ENCODE results near the gene SEZ6. TPM values are rescaled to one million over a fixed set of nuclear protein-coding genes. Genes with fewer than 3 reads are reported as not detected.

SEZ6 gene
- total and polyA plus RNA-seq, 2 donors (not counting 1 experiment from before 2014, with no cell fraction given) = not detected

GRCh38 chr17:29010129-29010528 lies 4.3 kb upstream of the SEZ6 start:
- H3K27me3 ChIP-seq (replicated peaks in 1 of 4; ENCODE audit: control extremely low read depth in 1 of 4, control insufficient read depth in 3 of 4, insufficient read depth in 4 of 4, low read length in 3 of 4) = peaks cover 0 to 32% (median 11%) of the 10 kb centered on the region in 4 experiments
- H3K27ac Mint-ChIP-seq = no peak overlapping the region
- H3K27me3 Mint-ChIP-seq = peaks cover 56% of the 10 kb centered on the region

DNA sequence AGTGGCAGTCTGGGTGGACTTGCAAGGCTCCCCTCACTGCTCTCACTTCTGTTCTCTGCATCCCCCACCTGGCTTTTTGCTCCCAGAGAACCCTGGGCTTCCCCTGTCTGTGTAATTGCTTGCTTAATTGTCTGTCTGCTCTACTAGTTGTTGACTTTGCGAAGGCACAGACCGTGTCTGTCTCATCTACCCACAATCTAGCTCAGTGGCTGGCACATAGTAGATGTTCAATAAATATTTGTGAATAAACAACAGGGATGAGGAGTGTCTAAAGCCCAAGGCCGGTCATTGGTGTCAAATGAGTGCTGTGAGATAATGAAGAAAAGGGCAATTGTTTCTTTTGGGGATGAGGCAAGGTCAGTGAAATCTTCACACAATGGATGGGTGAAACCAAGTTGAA lies 2.8 kb upstream of the SEZ6 start:
- intact Hi-C loops (cut with micrococcal nuclease) = no loop called here
- Histone ChIP-seq H3K4me3 (ENCODE audit: control extremely low read depth in 1 of 5, extremely low read depth in 1 of 5, insufficient read depth in 1 of 5, low read depth in 2 of 5, low read length in 4 of 5) (no peak overlapping the region), H3K27ac (ENCODE audit: low read length in 2 of 2) (no peak overlapping the region), H3K9ac (ENCODE audit: low read length) (no peak overlapping the region), H3K4me1 (ENCODE audit: control insufficient read depth in 2 of 2, insufficient read depth in 2 of 2, low read length in 2 of 2) (peaks cover 0 to 11% of the 10 kb centered on the region in 2 donors), H3K27me3 (replicated peaks in 1 of 4; ENCODE audit: control extremely low read depth in 1 of 4, control insufficient read depth in 3 of 4, insufficient read depth in 4 of 4, low read length in 3 of 4) (peaks cover 0 to 44% (median 22%) of the 10 kb centered on the region in 4 experiments), H2AFZ (ENCODE audit: insufficient read depth, low read depth, low read length, poor library complexity, severe bottlenecking) (no peak overlapping the region), H3K79me2 (ENCODE audit: control insufficient read depth, insufficient read depth, low read length) (no peaks in the 10 kb centered on the region), H3K4me2 (replicated peaks; ENCODE audit: low read depth, low read length, poor library complexity, severe bottlenecking) (no peak overlapping the region), H4K20me1 (ENCODE audit: control insufficient read depth, insufficient read depth, low read length, poor library complexity, severe bottlenecking) (no peaks in the 10 kb centered on the region), H3K9me3 (ENCODE audit: control extremely low read depth in 1 of 3, control insufficient read depth in 2 of 3, insufficient read depth in 1 of 3, low read length in 2 of 3) (peaks cover 0 to 25% (median 0%) of the 10 kb centered on the region in 3 donors), H3K36me3 (replicated peaks in 1 of 2; ENCODE audit: control extremely low read depth in 1 of 2, control insufficient read depth in 1 of 2, extremely low read depth in 1 of 2, insufficient read depth in 2 of 2, low read length in 1 of 2) (no peaks in the 10 kb centered on the region)
- Mint-ChIP-seq H3K27ac (no peak overlapping the region), H3K27me3 (peaks cover 59% of the 10 kb centered on the region), H3K9me3 (ENCODE audit: insufficient read depth) (no peaks in the 10 kb centered on the region), H3K4me1 (no peaks in the 10 kb centered on the region), H3K4me3 (no peak overlapping the region)
- WGBS (ENCODE audit: insufficient coverage) = 100% methylated on average over 1 of the region's 3 CpGs
- ChIA-PET CTCF (no interaction called here), POLR2A (no interaction called here)
- TF ChIP-seq EZH2 (IDR thresholded peaks at IDR 0.05; ENCODE audit: borderline replicate concordance, insufficient read depth, low read depth, low read length, poor library complexity, severe bottlenecking) (no peak), CTCF (IDR thresholded peaks at IDR 0.05) (no peak)
- DNase-seq (no peak), ATAC-seq (ENCODE audit: low read depth) (no peak)

More at GRCh38 chr17:29010129-29010528, 4.3 kb upstream of the SEZ6 start:
- no peak overlapping the region for H2AFZ ChIP-seq (ENCODE audit: insufficient read depth, low read depth, low read length, poor library complexity, severe bottlenecking)
- no peak for TF ChIP-seq EZH2 (IDR thresholded peaks at IDR 0.05; ENCODE audit: borderline replicate concordance, insufficient read depth, low read depth, low read length, poor library complexity, severe bottlenecking)
- TF ChIP-seq CTCF (IDR thresholded peaks at IDR 0.05) = no peak
- H4K20me1 ChIP-seq (ENCODE audit: control insufficient read depth, insufficient read depth, low read length, poor library complexity, severe bottlenecking) = no peaks in the 10 kb centered on the region
- H3K4me1 Mint-ChIP-seq = no peaks in the 10 kb centered on the region
- DNase-seq (no peak), ATAC-seq (ENCODE audit: low read depth) (no peak)
- no CpG with 5 or more reads among the region's 3 CpGs for WGBS (ENCODE audit: insufficient coverage)
- no peaks in the 10 kb centered on the region for H3K9me3 Mint-ChIP-seq (ENCODE audit: insufficient read depth)
- H3K4me2 ChIP-seq (replicated peaks; ENCODE audit: low read depth, low read length, poor library complexity, severe bottlenecking) = no peak overlapping the region
- H3K9ac ChIP-seq (ENCODE audit: low read length) = no peak overlapping the region
- H3K4me3 Mint-ChIP-seq = no peak overlapping the region
- peaks cover 0 to 9% (median 0%) of the 10 kb centered on the region in 3 donors for H3K9me3 ChIP-seq (ENCODE audit: control extremely low read depth in 1 of 3, control insufficient read depth in 2 of 3, insufficient read depth in 1 of 3, low read length in 2 of 3)
- intact Hi-C loops (cut with micrococcal nuclease) = no loop called here
- H3K27ac ChIP-seq (ENCODE audit: low read length in 2 of 2) = no peak overlapping the region
- ChIA-PET POLR2A (no interaction called here), CTCF (no interaction called here)
- peaks cover 0 to 5% of the 10 kb centered on the region in 2 donors for H3K4me1 ChIP-seq (ENCODE audit: control insufficient read depth in 2 of 2, insufficient read depth in 2 of 2, low read length in 2 of 2)
- no peaks in the 10 kb centered on the region for H3K36me3 ChIP-seq (replicated peaks in 1 of 2; ENCODE audit: control extremely low read depth in 1 of 2, control insufficient read depth in 1 of 2, extremely low read depth in 1 of 2, insufficient read depth in 2 of 2, low read length in 1 of 2)
- H3K79me2 ChIP-seq (ENCODE audit: control insufficient read depth, insufficient read depth, low read length) = no peaks in the 10 kb centered on the region
- H3K4me3 ChIP-seq (ENCODE audit: control extremely low read depth in 1 of 5, extremely low read depth in 1 of 5, insufficient read depth in 1 of 5, low read depth in 2 of 5, low read length in 4 of 5) = no peak overlapping the region
